Stimulated activated CD8-positive, alpha-beta memory T cell treated with anti-CD3 and anti-CD28 coated beads, Interleukin-4, amount 100 ng/mL, for 1 hour (primary cell): ENCODE results near the gene PTPN21.

Experiments used
- DNase-seq, 2 donors: peaks; one replicate each; pipeline ENCODE4 v3.0.0-alpha.2; 2020; ENCODE audit warnings: low read depth in 2 of 2, low spot score in 1 of 2

The PTPN21 gene

DNA sequence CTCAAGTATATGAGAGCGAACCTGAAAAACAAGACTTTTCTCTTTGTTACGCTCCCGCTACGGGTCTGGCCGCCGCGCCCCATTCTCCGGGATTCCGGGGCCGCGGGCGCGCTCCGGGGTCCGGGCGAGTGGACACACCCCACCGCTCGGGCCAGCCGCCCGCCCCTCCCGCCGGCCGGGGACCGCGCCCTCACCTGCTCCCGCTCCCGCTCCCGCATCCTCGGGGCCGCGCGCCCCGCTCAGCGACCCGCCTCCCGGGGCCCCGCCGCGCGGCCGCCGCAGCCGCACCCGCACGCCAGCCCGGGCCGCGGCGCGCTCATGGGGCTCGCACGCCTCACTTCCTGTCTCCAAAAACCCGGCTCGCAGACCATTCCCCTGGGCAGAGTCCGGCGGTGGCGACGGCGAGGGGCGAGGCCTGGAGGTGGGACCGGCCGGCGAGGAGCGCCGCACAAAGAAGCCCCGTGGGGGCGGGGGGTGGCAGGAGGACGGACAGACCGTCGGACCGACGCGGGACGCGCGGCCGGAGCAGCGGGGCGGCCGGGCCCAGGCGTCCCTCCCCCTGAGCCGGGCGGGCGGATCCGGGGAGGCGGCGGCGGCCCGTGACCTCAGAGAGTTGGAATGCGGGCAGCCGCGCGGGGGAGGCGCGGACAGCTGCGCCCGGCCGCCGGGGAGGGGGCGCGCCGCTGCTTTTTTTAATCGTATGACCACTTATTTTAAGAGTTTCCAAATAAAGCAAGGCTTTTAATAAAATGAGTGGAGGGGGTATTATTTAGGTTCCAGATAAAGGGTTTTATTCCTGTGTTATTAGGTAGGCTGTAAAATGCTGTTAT, at the start of gene PTPN21:
TSS of gene PTPN21 (minus strand) at position 551 of the 830 bp plus-strand sequence. CDS start 4,590 bp downstream, outside the sequence.
- DNase-seq = no peak

DNA sequence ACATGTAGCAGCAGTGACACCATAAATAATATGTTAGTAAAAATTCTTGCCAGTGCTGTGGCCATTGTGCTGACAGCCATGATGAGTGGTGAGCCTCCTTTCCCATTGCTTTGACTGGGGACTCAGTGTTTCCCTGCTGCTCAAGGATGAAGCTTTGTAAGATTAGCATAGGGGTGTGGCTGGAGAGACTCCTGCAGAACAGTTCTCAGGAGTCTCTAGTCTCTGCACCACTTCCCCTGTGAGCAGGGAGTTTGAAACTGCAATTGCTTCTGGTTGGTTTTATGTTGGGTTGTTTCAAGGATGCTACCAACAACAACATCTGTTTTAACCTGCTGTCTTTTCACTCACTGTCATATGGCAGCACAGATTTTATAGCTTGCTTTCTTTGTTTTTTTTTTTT, 49.4 kb upstream of the PTPN21 start:
- no peak for DNase-seq

DNA sequence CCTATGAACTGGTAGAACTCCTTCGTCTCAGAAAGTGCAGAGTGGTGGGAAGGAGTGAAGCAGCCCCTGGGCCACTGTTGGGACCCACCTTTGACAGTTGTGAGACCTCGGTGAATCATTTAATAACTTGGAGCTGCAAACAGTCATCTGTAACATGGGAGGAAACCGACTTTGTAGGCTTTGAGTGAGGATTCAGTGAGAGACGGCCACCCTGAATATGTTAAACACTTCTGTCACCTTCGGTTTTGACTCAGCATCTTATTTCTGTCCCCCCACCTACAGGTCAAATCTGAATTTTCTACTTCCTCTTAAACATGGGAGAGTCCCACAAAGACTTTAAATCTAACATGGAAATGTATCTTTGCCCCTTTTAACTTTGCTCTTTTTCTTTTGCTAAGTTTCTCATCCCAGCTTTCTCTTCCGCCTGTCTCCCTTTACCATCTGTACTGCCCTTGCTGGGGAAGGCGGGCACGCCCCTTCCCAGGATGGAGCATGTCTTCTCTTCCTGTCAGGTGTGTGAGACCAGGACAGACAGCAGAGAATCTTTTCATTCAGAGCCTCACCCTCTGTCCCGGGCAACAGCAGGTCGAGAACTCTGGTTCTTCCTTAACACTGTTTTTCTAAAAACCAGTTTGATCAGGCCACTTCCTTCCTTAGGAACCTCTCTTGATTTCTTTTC, 45.1 kb upstream of the PTPN21 start:
- no peak for DNase-seq

DNA sequence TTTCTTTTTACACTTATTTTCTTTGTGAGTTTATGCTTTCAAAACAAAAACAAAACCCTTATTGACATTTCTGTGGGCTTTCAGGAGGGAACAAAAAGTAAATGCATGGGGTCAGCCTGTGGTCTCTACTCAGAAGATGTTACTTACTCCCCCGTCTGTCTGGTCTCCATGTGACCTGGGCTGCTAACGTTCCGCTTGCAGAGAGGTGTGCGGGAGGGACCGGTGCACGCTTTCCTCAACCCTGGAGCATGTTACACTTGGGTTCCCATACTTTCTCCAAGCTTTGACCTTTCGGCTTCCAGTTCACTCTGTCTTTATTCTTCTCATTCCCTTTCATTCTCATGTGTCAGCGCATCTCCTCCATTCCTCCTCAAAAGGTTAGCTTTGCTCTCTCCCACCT, 44.5 kb upstream of the PTPN21 start:
- no peak for DNase-seq

DNA sequence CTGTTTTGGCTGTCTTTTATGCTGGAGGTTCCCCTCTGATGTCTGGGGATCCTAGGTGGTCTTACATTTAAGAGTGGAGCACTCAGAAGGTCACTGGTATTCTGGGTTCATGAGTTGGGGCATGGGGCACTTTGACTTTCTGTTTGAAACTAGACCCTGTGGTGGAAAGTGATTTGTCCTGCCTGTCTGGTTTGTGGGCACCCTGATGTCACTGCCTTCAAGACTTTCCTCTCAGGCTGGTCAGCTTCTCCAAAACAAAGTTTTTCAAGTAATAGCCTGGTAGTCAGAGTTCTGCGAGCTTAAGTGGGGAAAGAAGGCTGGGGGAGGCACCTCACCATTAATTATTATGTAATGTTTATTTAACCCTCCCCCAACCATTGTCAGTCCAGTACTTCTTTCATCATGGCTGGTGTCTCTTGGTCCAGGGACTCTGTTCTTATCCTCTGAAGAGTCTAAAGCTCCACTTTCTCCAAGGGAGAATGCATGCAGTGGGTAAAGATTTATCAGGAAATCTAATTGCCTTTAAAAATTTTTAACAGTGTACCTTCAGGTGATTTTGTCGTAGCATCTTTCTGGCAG, 43.4 kb upstream of the PTPN21 start:
- no peak for DNase-seq

DNA sequence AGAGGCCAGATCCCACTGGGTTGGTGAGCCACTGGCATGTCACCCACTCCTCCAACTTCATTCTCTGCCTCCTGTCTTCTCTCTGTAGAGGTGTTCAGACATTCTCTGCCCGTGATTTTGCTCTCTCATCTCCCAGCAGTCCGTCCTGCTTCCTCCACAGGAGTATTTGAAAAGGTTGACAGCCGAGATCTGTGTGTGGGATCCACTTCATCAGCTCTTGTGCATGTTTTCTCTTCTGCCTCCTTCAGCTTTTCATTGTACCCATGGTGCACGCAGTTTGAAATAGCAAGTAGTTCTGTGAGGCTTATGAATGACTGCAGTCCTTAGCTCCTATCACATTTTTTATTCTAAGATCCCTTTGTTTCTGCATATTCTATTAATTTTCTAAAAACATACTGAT, 42.8 kb upstream of the PTPN21 start:
- no peak for DNase-seq

DNA sequence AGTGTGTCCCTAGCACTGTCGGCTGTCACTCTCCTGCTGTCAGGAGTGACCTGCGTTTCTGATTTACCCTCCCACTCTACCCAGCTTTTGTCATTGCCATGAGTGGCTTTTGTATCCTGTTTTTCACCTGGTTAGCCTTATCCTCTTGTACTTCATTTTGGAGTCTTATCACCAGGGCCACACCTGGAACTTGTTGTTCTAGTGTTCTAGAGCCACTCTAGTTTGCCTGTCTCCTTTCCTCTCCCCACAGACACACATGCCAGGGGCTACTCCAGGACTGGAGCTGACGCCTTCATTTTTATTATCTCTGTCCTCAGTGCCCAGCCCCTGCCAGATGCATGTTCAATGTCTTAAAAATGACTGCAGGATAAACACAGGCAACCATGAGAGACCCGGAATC, 42.2 kb upstream of the PTPN21 start:
- no peak for DNase-seq

DNA sequence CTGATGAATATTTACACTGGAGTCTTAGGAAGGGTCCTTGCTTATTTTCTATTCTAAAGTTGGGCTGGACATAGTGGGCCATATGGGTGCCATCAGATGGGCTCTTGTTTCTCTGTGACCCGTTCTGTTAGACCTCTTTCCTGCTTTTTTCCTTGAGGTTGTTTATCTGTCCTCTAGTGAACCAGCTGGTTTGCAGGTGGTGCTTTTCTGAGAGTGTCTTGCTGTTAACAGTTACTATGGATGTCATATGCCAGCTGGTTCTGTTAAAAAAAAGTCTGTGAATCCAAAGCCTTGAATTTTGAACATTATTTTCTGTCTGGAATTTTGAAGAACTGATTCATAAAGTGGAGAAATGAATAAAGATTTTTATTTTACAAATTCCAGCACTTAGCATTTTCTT, 37.2 kb upstream of the PTPN21 start:
- DNase-seq = no peak

DNA sequence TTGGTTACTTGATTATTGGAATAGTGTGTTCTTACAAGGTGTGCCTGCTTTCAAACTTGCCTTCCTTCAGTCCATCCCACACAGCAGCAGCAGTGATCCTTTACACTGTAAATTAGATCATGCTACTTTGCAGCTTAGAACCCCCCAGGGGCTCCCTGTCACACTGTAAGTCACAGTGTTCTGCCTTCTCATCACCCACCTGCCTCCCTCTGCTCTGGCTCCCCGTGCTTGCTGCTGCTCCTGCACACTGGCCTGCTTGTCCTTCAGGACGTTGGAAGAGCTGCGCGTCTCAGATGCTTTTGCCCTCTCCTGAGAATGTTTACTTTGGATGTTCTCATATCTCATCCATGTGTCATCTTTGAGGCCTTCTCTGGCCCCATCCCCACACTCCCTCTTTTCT, 35.4 kb upstream of the PTPN21 start:
- DNase-seq = no peak

DNA sequence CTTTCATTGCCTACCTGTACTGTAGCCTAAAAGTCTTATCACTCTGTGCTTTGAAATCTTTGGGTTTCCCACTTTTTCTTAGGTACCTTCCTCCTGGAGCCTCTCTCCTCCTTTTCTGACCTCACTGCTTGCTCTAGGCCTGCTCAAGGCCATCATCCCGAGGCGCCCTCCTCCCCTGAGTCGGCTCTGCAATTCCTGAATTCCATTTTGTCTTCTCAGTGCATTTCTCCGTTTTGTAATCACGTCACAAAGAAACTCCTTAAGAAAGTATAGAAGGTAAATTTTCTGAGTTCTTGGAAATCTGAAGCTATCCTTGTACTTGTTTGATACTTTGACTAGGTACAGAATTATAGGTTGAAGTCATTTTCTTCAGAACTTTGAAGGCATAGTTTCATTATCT, 33.3 kb upstream of the PTPN21 start:
- DNase-seq = no peak

DNA sequence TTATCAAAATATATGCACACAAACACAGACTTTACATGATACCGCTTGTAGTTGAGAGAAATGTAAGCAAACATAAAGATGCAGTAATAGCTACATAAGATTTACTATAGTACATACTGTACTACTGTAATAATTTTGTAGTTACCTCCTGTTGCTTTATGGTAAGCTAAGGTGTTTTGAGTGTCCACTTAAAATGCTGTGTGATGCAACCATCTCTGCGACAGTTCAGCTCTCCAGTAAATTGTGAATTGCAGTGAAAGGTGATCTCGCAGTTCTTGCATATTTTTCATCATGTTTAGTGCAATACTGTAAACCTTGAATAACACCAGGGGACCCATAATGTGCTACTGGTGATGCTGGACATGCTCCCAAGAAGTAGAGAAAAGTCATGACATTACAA, 29.6 kb upstream of the PTPN21 start:
- no peak for DNase-seq

DNA sequence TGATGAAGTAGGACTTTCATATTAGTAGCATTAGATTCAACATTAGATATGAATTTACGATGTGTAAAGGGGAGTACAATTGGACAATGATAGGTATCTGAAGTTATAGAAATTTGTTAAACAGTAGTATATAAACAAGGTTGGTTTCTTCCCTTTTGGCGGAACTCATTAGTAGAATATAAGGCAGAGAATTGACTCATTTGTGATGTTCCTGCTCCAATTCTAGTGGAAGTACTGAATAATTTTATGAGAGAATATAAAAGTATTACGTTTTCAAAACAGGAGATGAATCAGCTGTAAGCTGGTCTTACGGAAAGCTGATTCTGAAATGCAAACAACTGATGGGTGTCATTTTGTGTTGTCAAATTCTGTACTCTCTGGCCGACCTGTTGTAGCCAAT, 21.4 kb upstream of the PTPN21 start:
- DNase-seq = no peak

DNA sequence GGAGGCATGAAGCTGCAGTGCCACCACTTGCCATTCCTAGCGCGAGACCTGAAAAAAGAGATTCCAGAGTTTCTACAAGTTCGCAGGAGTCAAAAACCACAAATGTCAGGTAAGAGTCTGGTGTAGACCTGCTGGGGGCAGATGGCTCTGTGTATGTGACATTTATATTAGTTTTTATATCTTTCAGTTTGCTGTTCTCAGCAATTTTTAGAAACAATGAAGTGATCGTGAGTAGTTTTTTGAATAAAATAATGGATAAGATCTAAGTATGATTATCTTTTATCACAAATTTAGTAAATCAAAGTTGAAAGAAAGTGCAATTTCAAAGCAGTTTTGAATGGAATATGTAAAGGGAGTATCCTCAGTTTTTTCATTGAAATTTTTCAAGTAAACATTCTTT, 17.3 kb upstream of the PTPN21 start:
- no peak for DNase-seq

DNA sequence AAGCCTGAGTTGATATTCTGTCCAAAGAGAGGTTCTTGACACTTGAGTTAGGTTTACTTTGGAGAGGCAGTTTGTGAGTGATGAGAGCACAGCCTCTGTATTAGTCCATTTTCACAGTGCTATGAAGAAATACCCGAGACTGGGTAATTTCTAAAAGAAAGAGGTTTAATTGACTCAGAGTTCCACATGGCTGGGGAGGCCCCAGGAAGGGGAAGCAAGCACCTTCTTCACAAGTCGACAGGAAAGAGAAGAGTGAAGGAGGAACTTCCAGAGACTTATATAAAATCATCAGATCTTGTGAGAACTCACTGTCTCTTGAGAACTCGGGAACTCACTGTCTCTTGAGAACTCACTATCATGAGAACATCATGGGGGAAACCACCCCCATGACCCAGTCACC, 13.4 kb upstream of the PTPN21 start:
- no peak for DNase-seq

DNA sequence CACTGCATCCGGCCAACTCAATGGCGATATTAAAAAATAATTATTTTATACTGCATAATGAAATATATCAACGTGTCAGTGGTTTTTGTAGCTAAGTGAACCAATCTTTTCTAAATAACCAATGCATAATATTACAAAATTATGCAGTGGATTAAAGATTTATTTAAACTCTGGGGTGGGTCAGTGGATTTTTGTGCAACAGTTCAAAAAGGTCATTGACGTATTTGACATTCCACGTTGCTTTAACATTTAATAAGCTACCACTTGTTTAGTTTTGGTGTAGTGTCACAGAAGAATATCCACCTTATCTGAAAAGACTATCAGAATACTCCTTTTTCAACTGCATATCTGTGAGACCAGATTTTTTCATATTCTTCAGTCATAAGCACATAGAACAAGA, 10.6 kb upstream of the PTPN21 start:
- DNase-seq = no peak

DNA sequence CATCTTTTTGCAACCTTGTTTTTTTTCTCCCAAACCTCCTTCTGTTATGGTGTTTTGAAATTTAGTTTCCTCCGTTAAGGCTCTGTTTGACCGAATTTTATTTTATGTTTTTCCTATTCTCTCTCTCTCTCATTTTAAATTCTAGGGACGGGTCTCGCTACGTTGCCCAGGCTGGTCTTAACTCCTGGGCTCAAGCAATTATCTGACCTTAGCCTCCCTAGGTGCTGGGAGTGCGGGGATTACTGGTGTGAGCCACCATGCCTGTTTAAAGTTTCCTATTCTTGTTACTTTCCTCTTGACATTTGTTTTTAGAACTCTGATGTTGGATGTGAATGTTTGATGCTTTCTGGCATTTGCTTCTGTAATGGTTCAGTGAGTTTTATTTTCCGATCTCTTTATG, 9.0 kb upstream of the PTPN21 start:
- DNase-seq = no peak

DNA sequence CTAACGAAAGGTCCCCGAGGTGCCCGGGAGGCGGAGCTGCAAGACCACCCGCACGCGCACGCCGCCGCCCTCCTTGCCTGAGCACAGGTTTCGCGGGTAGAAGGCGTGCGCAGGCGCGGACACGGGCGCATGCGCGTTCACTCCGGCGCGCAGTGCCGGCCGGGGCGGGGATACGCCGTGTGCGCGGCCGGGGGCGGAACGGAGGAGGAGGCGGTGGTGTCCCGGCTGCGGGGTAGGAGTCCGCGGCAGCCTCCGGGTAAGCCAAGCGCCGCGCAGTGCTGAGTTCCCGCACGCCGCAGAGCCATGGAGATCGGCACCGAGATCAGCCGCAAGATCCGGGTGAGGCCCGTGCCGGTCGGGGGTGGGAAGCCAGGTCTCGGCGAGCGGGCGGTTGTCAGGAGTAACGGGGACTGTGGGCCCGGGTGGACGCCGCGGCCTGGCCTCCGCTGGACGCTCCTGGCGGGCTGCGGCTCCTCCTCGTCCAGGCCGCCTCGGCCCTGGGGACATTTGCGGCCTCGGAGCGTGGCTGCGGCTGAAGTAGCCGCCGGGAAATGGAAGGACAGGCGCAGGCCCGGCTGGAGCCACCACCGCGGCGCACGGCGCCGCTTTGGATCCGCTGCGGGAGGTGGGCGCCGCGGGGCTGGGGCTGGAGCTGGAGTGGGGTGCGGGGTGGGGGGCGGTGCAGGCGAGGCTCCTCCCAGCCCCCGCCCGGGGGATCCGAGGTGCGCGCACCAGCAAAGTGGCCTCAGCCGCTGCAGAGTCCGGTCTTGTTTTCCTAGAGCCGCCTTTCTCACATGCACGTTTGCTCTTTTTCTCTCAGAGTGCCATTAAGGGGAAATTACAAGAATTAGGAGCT, 8.3 kb upstream of the PTPN21 start, which contains the start of gene ZC3H14:
TSS of gene ZC3H14 (plus strand) at position 207 of the 856 bp plus-strand sequence. CDS start at position 304, 97 bp downstream.
- peak; percentile 53 to 75 for DNase-seq

DNA sequence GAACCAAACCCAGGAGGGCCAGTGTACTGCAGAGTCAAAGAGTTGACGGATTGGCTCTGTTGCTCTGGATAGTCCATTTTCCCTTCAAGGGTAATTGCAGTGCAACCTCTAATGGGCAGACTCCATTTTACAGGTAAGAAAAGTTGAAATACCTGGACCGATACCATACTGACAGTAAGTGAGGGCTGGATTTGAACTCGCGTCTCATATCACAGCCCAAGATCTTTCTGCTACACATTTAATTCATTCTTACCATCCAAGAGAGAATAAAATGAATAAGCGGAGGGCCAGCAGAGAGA, 7.7 kb upstream of the PTPN21 start:
- no peak for DNase-seq

DNA sequence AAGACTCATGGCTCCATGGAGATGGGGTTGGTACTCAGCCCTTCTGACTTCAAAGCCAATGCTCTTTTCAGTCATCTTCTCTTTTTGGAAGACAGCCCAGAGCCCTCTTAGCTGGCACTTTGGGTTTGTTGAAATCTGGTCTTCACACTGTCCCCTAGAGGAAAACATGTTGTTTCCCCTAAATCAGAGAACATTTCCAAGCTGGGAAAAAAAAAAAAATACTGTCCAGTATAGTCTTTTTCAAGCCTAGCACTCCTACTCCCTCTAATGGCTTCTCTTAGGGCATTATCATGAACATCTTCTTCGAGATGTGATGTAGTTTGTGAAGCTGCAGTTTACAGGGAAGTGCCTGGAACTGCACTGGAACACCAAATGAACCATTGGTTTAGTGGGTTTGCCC, 5.0 kb upstream of the PTPN21 start:
- DNase-seq = no peak

DNA sequence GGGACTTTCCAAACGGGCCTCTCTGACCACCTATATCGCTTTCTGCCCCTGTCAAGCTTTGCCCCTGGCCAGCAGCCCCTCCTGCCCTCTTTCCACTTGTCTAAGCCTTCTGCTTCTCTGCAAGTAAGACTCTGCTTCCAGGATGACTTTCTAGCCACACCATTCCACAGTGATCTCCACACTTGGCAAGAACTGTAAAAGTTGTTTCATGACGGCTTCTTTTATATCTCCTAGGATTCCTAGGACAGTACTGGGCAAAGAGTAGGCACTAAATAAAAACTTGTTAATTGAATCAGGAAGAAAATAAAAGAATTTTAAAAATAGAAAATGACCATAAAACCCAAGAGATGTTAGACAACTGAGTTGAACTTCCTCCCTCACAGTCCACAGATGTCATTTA, 1.8 kb upstream of the PTPN21 start:
- DNase-seq = no peak

DNA sequence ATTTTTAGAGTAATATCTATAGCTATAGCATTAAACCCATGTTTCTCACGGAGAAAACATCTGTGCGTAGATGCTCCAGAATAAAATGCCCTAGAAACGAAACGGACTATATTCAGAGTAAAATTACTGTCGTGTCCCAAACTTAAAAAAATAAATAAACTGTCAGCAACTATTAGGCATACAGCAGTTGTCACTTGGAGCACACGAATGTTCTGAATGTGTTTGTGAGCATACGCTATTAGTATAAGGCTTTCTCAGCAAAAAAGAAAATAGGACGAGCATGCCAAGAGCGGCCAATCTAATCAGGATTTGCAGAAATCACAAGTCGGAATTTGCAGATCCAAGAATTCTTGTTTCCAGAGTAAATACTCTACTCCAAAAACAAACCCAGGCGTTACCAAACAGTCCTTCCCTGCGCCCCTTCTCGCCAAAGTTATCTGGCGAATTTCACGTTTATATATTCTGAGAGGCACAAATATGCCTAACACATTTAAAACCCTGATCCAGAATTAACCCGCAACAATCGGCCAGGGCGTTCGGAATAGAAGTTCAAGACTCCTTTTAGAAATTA, 836 bp downstream of the PTPN21 start:
- no peak for DNase-seq
